Measurements from ENCODE around the gene FAM110A. TPM values are rescaled to one million over a fixed set of nuclear protein-coding genes. Genes with fewer than 3 reads are reported as not detected.

The FAM110A gene
- polyA plus RNA-seq, 2 of the 4 experiments (the other 2 are of a cell fraction) = 3.1 to 4.4 TPM

DNA sequence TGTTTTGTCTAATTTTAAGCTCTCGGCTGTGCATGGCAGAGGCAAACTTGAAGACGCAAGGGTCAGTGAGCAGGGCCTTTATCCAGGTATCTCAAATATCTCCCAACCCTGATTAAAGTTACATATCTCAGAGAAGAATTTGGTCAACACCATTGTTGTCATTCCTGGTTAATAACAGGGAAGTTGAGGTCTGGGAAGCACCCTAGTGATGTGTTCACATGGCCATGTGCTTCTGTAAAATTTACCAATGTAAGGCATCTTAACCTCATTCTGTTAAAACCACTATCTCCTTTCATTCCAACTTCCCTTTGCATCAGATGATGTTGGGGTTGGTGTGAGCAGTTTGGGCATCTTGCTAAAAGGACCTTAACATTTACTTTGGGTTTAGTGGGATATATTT lies 4.0 kb upstream of the FAM110A start (continued):
- TF ChIP-seq, protein P1, sequence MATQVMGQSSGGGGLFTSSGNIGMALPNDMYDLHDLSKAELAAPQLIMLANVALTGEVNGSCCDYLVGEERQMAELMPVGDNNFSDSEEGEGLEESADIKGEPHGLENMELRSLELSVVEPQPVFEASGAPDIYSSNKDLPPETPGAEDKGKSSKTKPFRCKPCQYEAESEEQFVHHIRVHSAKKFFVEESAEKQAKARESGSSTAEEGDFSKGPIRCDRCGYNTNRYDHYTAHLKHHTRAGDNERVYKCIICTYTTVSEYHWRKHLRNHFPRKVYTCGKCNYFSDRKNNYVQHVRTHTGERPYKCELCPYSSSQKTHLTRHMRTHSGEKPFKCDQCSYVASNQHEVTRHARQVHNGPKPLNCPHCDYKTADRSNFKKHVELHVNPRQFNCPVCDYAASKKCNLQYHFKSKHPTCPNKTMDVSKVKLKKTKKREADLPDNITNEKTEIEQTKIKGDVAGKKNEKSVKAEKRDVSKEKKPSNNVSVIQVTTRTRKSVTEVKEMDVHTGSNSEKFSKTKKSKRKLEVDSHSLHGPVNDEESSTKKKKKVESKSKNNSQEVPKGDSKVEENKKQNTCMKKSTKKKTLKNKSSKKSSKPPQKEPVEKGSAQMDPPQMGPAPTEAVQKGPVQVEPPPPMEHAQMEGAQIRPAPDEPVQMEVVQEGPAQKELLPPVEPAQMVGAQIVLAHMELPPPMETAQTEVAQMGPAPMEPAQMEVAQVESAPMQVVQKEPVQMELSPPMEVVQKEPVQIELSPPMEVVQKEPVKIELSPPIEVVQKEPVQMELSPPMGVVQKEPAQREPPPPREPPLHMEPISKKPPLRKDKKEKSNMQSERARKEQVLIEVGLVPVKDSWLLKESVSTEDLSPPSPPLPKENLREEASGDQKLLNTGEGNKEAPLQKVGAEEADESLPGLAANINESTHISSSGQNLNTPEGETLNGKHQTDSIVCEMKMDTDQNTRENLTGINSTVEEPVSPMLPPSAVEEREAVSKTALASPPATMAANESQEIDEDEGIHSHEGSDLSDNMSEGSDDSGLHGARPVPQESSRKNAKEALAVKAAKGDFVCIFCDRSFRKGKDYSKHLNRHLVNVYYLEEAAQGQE (IDR thresholded peaks at IDR 0.05) = no peak
- TF ChIP-seq ZC3H11A (IDR thresholded peaks at IDR 0.05) (no peak), BHLHE40 (IDR thresholded peaks at IDR 0.05; ENCODE audit: low read depth, low read length) (no peak), SMC3 (IDR thresholded peaks at IDR 0.05) (no peak), EHMT2 (IDR thresholded peaks at IDR 0.05; ENCODE audit: low read depth) (no peak)
- TF ChIP-seq, protein P2, sequence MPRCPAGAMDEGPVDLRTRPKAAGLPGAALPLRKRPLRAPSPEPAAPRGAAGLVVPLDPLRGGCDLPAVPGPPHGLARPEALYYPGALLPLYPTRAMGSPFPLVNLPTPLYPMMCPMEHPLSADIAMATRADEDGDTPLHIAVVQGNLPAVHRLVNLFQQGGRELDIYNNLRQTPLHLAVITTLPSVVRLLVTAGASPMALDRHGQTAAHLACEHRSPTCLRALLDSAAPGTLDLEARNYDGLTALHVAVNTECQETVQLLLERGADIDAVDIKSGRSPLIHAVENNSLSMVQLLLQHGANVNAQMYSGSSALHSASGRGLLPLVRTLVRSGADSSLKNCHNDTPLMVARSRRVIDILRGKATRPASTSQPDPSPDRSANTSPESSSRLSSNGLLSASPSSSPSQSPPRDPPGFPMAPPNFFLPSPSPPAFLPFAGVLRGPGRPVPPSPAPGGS (IDR thresholded peaks at IDR 0.05) = no peak

DNA sequence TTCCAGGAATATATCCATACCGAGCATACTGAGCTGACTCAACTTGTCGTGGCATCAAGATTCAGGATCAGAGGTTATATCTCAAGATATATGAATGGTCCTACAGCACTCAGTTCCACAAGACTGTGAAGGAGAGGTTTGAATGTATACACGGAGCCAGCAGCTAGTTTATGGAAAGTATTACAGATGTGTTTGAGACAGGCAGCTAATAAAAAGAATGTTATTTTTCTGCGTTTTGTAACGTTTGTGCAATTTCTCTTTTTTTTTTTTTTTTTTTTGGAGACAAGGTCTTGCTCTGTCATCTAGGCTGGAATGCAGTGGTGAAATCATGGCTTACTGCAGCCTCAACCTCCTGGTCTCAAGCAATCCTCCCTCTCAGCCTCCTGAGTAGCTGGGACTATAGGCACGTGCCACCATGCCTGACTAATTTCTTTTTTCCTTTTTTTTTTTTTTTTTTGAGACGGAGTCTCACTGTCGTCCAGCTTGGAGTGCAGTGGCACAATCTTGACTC lies 3.4 kb upstream of the FAM110A start:
- ChIA-PET POLR2A (interaction anchor here (0.6 kb wide), 1 partner anchor 375 kb away, joined by 5 read pairs; no protein-coding TSS in a partner anchor), CTCF (interaction anchor here (0.6 to 22.7 kb wide), 7 partner anchors 8 to 278 kb away, joined by 3 to 872 read pairs (median 4); no protein-coding TSS in a partner anchor)
- FAIRE-seq (no peak), ATAC-seq (no peak), DNase-seq (ENCODE audit: low read depth in 1 of 2, low spot score in 1 of 2) (no peak)
- H3K4me3 ChIP-seq = no peak overlapping the region
- no peaks in the 10 kb centered on the region for H3K9me3 ChIP-seq
- H3K4me1 ChIP-seq = peaks cover 6% of the 10 kb centered on the region; the same call in 2 of the 3 replicates
- no peak for TF ChIP-seq MAFK (IDR thresholded peaks at IDR 0.05; ENCODE audit: partially characterized antibody)
- TF ChIP-seq, protein P3, sequence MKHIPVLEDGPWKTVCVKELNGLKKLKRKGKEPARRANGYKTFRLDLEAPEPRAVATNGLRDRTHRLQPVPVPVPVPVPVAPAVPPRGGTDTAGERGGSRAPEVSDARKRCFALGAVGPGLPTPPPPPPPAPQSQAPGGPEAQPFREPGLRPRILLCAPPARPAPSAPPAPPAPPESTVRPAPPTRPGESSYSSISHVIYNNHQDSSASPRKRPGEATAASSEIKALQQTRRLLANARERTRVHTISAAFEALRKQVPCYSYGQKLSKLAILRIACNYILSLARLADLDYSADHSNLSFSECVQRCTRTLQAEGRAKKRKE (CRISPR knock-in tag; IDR thresholded peaks at IDR 0.05; ENCODE audit: low read depth) = no peak
- TF ChIP-seq, protein P2 (IDR thresholded peaks at IDR 0.05) = no peak
- no peak for TF ChIP-seq JUNB (IDR thresholded peaks at IDR 0.05)
- no peak for TF ChIP-seq NPAS2 (CRISPR knock-in tag; IDR thresholded peaks at IDR 0.05; ENCODE audit: borderline replicate concordance)
- no peak for TF ChIP-seq CBX2 (IDR thresholded peaks at IDR 0.05; ENCODE audit: borderline replicate concordance, low read depth)
- no peak for TF ChIP-seq ZSCAN20 (CRISPR knock-in tag; IDR thresholded peaks at IDR 0.05)
- no peak for TF ChIP-seq MAZ (IDR thresholded peaks at IDR 0.05; ENCODE audit: borderline replicate concordance, low read depth, low read length)
- no peak for TF ChIP-seq EHF (CRISPR knock-in tag; IDR thresholded peaks at IDR 0.05)
- H3K4me2 ChIP-seq = no peak overlapping the region
- H3K27ac ChIP-seq = no peak overlapping the region
- WGBS (ENCODE audit: missing lambda C conversion rate) = 75% methylated on average over 8 of the region's 8 CpGs

DNA sequence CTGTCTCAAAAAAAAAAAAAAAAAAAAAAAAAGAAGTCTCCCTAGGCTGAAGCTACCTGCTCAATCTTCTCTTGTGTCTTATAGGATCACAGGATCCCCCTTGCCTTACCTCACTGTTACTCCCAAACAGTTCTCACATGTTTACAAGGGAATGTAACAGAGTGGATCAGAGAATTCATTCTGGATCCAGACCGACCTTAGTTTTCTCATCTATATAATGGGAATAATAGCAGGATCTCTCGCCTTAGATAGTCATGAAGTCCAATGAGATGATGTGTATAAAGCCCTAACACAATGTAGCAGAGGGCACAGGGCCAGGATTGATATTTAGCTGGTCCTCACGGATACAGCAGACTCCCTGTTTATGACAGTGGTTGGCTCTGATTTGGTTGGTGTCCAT lies 2.3 kb upstream of the FAM110A start:
- ChIA-PET POLR2A (no interaction called here), CTCF (interaction anchor here (0.9 to 22.7 kb wide), 4 partner anchors 13 to 130 kb away, joined by 3 to 872 read pairs (median 23); no protein-coding TSS in a partner anchor)
- peaks cover 6% of the 10 kb centered on the region; the same call in 2 of the 3 replicates for H3K4me1 ChIP-seq
- TF ChIP-seq ELK1 (IDR thresholded peaks at IDR 0.05; ENCODE audit: low read depth, low read length) = no peak
- TF ChIP-seq CHD4 (IDR thresholded peaks at IDR 0.05; ENCODE audit: borderline replicate concordance) = no peak
- no peak for TF ChIP-seq EHF (CRISPR knock-in tag; IDR thresholded peaks at IDR 0.05)
- TF ChIP-seq NFE2L2 (conservative IDR thresholded peaks at IDR 0.05; ENCODE audit: low read length) = no peak
- no peak for TF ChIP-seq CEBPB (IDR thresholded peaks at IDR 0.05)
- no peak for TF ChIP-seq RARB (CRISPR knock-in tag; IDR thresholded peaks at IDR 0.05)
- TF ChIP-seq ZSCAN20 (CRISPR knock-in tag; IDR thresholded peaks at IDR 0.05) = no peak
- TF ChIP-seq MAFK (IDR thresholded peaks at IDR 0.05; ENCODE audit: partially characterized antibody) = no peak
- no peak for TF ChIP-seq ZFP36 (IDR thresholded peaks at IDR 0.05; ENCODE audit: borderline replicate concordance, partially characterized antibody)
- no peak for TF ChIP-seq ZC3H11A (IDR thresholded peaks at IDR 0.05)
- no peak for TF ChIP-seq GATA3 (IDR thresholded peaks at IDR 0.05; ENCODE audit: borderline replicate concordance)
- no peak for TF ChIP-seq FOXS1 (CRISPR knock-in tag; IDR thresholded peaks at IDR 0.05)
- TF ChIP-seq HOXB13 (CRISPR knock-in tag; IDR thresholded peaks at IDR 0.05; ENCODE audit: low read depth) = no peak
- TF ChIP-seq EHMT2 (IDR thresholded peaks at IDR 0.05; ENCODE audit: low read depth) = no peak
- TF ChIP-seq MAZ (IDR thresholded peaks at IDR 0.05; ENCODE audit: borderline replicate concordance, low read depth, low read length) = no peak
- TF ChIP-seq KDM1A (IDR thresholded peaks at IDR 0.05; ENCODE audit: low read depth) = no peak
- TF ChIP-seq CBX2 (IDR thresholded peaks at IDR 0.05; ENCODE audit: borderline replicate concordance, low read depth) = no peak
- TF ChIP-seq, protein P4, sequence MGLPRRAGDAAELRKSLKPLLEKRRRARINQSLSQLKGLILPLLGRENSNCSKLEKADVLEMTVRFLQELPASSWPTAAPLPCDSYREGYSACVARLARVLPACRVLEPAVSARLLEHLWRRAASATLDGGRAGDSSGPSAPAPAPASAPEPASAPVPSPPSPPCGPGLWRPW (IDR thresholded peaks at IDR 0.05) = no peak
- no peak overlapping the region for H3K4me3 ChIP-seq
- 77% methylated on average over 3 of the region's 3 CpGs for WGBS (ENCODE audit: missing lambda C conversion rate)
- no peak for FAIRE-seq
- H3K27ac ChIP-seq = no peak overlapping the region
- no peak overlapping the region for H3K4me2 ChIP-seq
- no peaks in the 10 kb centered on the region for H3K9me3 ChIP-seq
- no peak for DNase-seq (ENCODE audit: low read depth in 1 of 2, low spot score in 1 of 2)
- ATAC-seq = no peak
